MV-4-11 (cell line): ENCODE results near the gene PRSS8.

ENCODE experiments used
- DNase-seq: peaks from one replicate; lab custom pipeline; 2025; lab: John Stamatoyannopoulos, UW

PRSS8 gene

DNA sequence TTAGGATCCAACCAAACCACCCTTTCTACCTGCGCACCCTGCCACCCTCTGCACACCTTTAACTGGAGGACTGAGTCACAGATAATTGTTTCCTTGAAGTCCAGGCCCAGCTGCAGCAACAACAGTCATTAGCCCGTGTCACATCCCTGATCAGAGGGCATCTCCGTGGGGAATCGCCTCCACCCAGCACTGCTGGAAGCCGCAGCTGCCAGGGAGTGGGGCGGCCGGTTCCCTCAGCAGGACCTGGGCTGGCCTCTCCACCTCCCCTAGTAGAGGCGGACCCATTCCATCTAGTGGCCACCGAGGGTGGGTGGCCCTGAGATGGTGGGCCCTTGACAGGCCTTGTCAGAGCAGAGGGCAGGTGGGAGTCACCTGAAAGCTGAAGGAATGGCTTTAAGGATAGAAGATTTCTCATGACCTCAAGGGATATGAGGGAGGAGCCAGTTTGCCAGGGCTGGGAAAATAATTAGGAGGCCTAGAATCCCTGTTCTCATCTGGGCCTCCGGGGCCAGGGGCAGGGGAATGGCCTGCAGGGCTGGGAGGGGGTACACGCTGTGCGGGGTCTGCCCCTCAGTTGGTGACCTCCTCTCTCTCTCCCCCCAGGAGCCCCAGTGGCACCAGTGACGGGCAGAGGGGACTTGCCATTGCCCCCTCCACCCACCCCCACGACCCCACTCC, 53.0 kb downstream of the PRSS8 start:
- DNase-seq, result no peak
